Hepatocyte (in vitro differentiated cells): ENCODE results near the gene SPATC1L. TPM values are rescaled to one million over a fixed set of nuclear protein-coding genes. Genes with fewer than 3 reads are reported as not detected.

Experiments
- DNase-seq: peaks from one replicate; pipeline ENCODE4 v3.0.0-alpha.2; 2016; ENCODE audit warnings: low spot score
- H2AFZ ChIP-seq: fragments of 200-600 bp; sonication (generic); 2 replicates; pipeline ENCODE4 v1.6.0; 2016; ENCODE audit warnings: antibody characterized with exemption, mild to moderate bottlenecking
- H3K27ac ChIP-seq: fragments of 200-600 bp; sonication (generic); 2 replicates; pipeline ENCODE4 v1.5.1; 2016; ENCODE audit warnings: mild to moderate bottlenecking
- H3K27me3 ChIP-seq: fragments of 200-600 bp; sonication (generic); 2 replicates; pipeline ENCODE4 v1.6.1; 2016
- H3K36me3 ChIP-seq: fragments of 200-600 bp; sonication (generic); replicated peaks from 2 replicates; pipeline ENCODE4 v1.5.1; 2016; ENCODE audit warnings: low read depth; ENCODE audit not compliant: insufficient read depth
- H3K4me1 ChIP-seq: fragments of 200-600 bp; sonication (generic); 2 replicates; pipeline ENCODE4 v1.5.1; 2016; ENCODE audit warnings: mild to moderate bottlenecking, moderate library complexity; ENCODE audit not compliant: insufficient read depth
- H3K4me2 ChIP-seq: fragments of 200-600 bp; sonication (generic); 2 replicates; pipeline ENCODE4 v1.6.0; 2016
- H3K4me3 ChIP-seq: fragments of 200-600 bp; sonication (generic); 2 replicates; pipeline ENCODE4 v1.5.1; 2016; ENCODE audit warnings: mild to moderate bottlenecking
- H3K79me2 ChIP-seq: fragments of 200-600 bp; sonication (generic); 2 replicates; pipeline ENCODE4 v1.6.0; 2017; ENCODE audit warnings: mild to moderate bottlenecking
- H3K9me2 ChIP-seq: fragments of 200-600 bp; sonication (generic); replicated peaks from 2 replicates; pipeline ENCODE4 v1.6.0; 2017; ENCODE audit warnings: mild to moderate bottlenecking; ENCODE audit not compliant: insufficient read depth
- H3K9me3 ChIP-seq: fragments of 200-600 bp; sonication (generic); 2 replicates; pipeline ENCODE4 v1.5.1; 2016; ENCODE audit warnings: low read depth, mild to moderate bottlenecking
- H4K20me1 ChIP-seq: fragments of 200-600 bp; sonication (generic); 2 replicates; pipeline ENCODE4 v1.6.0; 2016; ENCODE audit warnings: mild to moderate bottlenecking; ENCODE audit not compliant: insufficient read depth, poor library complexity, severe bottlenecking
- EZH2 ChIP-seq: fragments of 200-600 bp; sonication (generic); IDR thresholded peaks from 2 replicates; pipeline ENCODE4 v1.6.1; 2016; ENCODE audit warnings: antibody characterized with exemption, mild to moderate bottlenecking, borderline replicate concordance
- EZH2phosphoT487 ChIP-seq: fragments of 200-600 bp; sonication (generic); IDR thresholded peaks from one replicate; pipeline ENCODE4 v1.6.1; 2018; ENCODE audit warnings: antibody characterized with exemption, mild to moderate bottlenecking, low read depth, moderate library complexity; ENCODE audit not compliant: unreplicated experiment, severe bottlenecking
- WGBS: methylation state at CpG from one replicate; pipeline ENCODE4 v1.1.6; 2016; ENCODE audit warnings: low lambda C conversion rate; ENCODE audit errors: missing lambda C conversion rate; 5-methylcytosine and 5-hydroxymethylcytosine counted together
- polyA plus RNA-seq: library from polyadenylated mRNA; unstranded; fragments of >200 nt; fragmentation: Nextera tagmentation; extraction: Ambion mirVana; gene quantifications from 2 replicates; pipeline ENCODE4 v1.2.1, GENCODE V29; 2016
- total RNA-seq: library from RNA; depleted of rRNA; stranded (reverse); fragments of >200 nt; gene quantifications from 2 replicates; pipeline ENCODE4 v1.2.3, GENCODE V29; 2014
- TF ChIP-seq, protein P1 (sequence below): fragments of 200-600 bp; sonication (generic); IDR thresholded peaks from 2 replicates; pipeline ENCODE4 v1.5.1; 2016; ENCODE audit warnings: antibody characterized with exemption, mild to moderate bottlenecking; ENCODE audit not compliant: poor library complexity

SPATC1L gene
- total and polyA plus RNA-seq, 2 experiments from 2014 or later = 10.1 to 24.2 TPM

DNA sequence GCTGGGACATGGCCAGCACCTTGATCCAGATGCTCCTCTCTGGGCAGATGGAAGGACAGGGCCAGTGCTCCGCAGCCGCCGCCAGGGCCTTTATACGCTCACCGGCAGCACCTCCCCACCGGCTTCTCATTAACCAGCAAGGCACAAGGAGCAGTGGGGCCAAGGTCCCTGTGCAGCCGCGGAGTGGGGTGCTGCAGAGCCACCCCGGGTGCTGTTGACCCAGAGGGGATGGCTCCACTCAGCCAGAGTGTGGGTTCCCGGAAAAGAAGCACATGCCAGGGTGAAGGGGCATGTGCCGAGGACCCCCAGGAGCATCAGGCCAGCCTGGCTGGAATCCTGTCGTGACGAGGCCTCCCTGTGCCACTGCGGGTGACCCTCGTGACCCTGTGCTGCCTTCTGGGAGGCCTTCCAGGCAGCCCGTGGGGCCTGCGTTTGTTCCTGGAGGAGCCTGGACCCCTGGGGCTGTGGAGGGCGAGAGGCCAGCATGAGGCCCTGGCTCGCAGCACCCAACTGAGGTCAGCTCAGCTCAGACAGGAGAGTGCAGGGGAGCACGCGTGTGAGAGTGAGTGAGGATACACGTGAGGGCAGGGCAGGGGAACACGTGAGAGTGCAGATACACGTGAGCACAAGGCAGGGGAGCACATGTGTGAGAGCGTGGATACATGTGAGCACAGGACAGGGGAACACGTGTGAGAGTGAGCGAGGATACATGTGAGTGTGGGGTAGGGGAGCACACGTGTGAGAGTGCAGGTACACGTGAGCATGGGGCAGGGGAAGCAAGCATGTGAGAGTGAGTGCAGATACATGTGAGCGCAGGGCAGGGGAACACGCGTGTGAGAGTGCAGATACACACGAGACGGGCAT is 28.5 kb downstream of the SPATC1L start, which contains the start of gene FTCD:
Gene FTCD (minus strand): TSS at position 66 of the 864 bp plus-strand sequence. CDS start 56 bp downstream, at position 10.
- DNase-seq = peak; percentile 63
- peak within 1 kb of the TSS; percentile 80 for H3K4me2 ChIP-seq
- no peaks in the 10 kb centered on the region for H3K36me3 ChIP-seq
- H3K79me2 ChIP-seq = no peaks in the 10 kb centered on the region
- H3K9me3 ChIP-seq = no peaks in the 10 kb centered on the region
- H3K27me3 ChIP-seq = no peaks in the 10 kb centered on the region
- no peak within 1 kb of the TSS for H3K4me3 ChIP-seq
- H3K9me2 ChIP-seq = no peaks in the 10 kb centered on the region
- WGBS = 80% methylated on average over 34 of the region's 34 CpGs
- H2AFZ ChIP-seq = no peak within 1 kb of the TSS
- TF ChIP-seq EZH2 = no peak
- TF ChIP-seq EZH2phosphoT487 = no peak
- TF ChIP-seq, protein P1, sequence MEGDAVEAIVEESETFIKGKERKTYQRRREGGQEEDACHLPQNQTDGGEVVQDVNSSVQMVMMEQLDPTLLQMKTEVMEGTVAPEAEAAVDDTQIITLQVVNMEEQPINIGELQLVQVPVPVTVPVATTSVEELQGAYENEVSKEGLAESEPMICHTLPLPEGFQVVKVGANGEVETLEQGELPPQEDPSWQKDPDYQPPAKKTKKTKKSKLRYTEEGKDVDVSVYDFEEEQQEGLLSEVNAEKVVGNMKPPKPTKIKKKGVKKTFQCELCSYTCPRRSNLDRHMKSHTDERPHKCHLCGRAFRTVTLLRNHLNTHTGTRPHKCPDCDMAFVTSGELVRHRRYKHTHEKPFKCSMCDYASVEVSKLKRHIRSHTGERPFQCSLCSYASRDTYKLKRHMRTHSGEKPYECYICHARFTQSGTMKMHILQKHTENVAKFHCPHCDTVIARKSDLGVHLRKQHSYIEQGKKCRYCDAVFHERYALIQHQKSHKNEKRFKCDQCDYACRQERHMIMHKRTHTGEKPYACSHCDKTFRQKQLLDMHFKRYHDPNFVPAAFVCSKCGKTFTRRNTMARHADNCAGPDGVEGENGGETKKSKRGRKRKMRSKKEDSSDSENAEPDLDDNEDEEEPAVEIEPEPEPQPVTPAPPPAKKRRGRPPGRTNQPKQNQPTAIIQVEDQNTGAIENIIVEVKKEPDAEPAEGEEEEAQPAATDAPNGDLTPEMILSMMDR = no peak
- H3K27ac ChIP-seq = no peak within 1 kb of the TSS
- no peaks in the 10 kb centered on the region for H4K20me1 ChIP-seq
- peaks cover 5% of the 10 kb centered on the region for H3K4me1 ChIP-seq

DNA sequence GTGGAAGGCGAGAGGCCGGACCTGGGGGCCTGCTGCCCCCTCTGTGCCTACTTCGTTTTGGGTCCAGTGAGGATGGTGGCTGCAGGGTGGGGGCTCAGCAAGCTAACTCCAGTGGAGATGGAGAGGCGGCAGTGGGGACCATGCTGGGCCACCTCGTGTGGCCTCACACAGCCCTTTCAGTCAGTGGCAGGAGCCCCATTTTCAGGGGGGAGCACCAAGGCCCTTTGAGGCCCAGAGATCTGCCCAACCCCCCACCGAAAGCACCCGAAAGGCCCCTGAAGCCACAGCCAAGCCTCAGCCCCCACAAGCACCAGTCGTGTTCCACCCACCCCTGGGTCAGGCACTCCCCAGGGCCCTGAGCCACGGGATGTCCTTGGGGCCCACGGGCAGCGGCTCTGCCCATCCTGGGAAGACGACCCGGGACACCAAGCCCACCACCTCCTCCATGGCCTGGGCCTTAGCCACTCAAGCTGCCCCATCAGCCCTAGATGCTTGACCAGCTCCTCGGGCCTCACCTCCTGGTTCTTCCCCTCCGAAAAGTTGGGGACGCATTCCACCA is 29.2 kb downstream of the SPATC1L start:
- WGBS = 90% methylated on average over 16 of the region's 16 CpGs
- Histone ChIP-seq H3K27me3 (no peaks in the 10 kb centered on the region), H3K9me2 (no peaks in the 10 kb centered on the region), H3K4me2 (peak overlapping the region; percentile 80), H3K79me2 (no peaks in the 10 kb centered on the region), H3K4me3 (no peak overlapping the region), H3K36me3 (no peaks in the 10 kb centered on the region), H3K9me3 (no peaks in the 10 kb centered on the region), H4K20me1 (no peaks in the 10 kb centered on the region), H3K4me1 (peaks cover 5% of the 10 kb centered on the region), H2AFZ (no peak overlapping the region), H3K27ac (no peak overlapping the region)
- peak; percentile 3 for DNase-seq
- TF ChIP-seq EZH2 (no peak), EZH2phosphoT487 (no peak)
- TF ChIP-seq, protein P1 = no peak

DNA sequence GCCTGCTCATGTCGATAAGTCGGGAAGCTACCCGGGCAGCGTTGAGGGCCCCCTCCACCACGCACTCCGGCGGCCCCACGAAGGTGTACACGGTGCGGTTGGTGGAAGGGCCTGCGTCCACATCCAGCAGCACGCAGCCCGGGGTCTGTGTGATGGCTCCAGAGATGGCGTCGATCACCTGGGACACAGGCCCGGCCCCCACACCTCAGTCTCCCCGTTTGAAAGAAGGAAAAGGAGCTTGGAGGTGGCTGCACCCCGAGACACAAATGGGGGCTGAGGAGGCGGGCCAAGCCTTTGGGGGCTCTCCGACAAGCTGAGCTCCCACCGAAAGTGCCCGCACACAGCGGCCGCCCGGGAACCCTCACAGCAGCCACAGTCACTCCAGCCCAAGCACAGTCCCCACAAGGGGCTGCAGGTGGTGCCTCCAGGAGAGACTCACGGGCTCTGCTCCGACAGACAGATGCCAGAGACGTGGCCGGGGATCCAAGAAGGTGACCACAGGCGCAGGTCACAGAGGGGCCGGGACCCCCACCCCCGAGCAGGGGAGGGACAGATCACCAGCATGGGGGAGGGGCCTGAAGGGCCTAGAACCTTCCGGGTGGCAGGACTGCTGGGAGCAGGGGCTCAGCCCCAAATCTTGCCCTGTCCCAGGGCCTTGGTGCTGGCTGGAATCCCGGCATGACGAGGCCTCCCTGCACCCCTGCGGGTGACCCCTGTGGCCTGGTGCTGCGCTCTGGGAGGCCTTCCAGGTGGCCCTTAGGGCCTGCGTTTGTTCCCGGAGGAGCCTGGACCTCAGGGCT is 29.9 kb downstream of the SPATC1L start:
- no peaks in the 10 kb centered on the region for H4K20me1 ChIP-seq
- H3K79me2 ChIP-seq = no peaks in the 10 kb centered on the region
- H3K4me3 ChIP-seq = no peak overlapping the region
- H3K36me3 ChIP-seq = no peaks in the 10 kb centered on the region
- peak overlapping the region; percentile 80 for H3K4me2 ChIP-seq
- DNase-seq = peak; percentile 10
- H3K9me2 ChIP-seq = no peaks in the 10 kb centered on the region
- no peak overlapping the region for H2AFZ ChIP-seq
- no peaks in the 10 kb centered on the region for H3K9me3 ChIP-seq
- WGBS = 96% methylated on average over 31 of the region's 39 CpGs
- no peaks in the 10 kb centered on the region for H3K27me3 ChIP-seq
- H3K4me1 ChIP-seq = peaks cover 5% of the 10 kb centered on the region
- no peak for TF ChIP-seq EZH2phosphoT487
- TF ChIP-seq EZH2 = no peak
- TF ChIP-seq, protein P1 = no peak
- no peak overlapping the region for H3K27ac ChIP-seq
